Measurements from ENCODE around the gene ABCG8.

GRCh38 chr2:43925431-43925830 lies 86.7 kb downstream of the ABCG8 start:
- TF ChIP-seq SMC3 (IDR thresholded peaks at IDR 0.05; ENCODE audit: low read depth, low read length) (no peak), POLR2AphosphoS5 (IDR thresholded peaks at IDR 0.05; ENCODE audit: low read depth, low read length) (no peak), JUND (IDR thresholded peaks at IDR 0.05) (no peak), EP300 (IDR thresholded peaks at IDR 0.05; ENCODE audit: borderline replicate concordance in 1 of 2, low read depth in 1 of 2, low read length in 1 of 2) (no peak), GABPA (IDR thresholded peaks at IDR 0.05; ENCODE audit: low read depth) (no peak), TCF12 (IDR thresholded peaks at IDR 0.05) (no peak), USF2 (IDR thresholded peaks at IDR 0.05; ENCODE audit: borderline replicate concordance, low read depth, low read length) (no peak), RAD21 (IDR thresholded peaks at IDR 0.05; ENCODE audit: low read length) (no peak), CTCF (IDR thresholded peaks at IDR 0.05) (no peak), TAF1 (IDR thresholded peaks at IDR 0.05; ENCODE audit: borderline replicate concordance, low read depth, low read length) (no peak), NRF1 (IDR thresholded peaks at IDR 0.05; ENCODE audit: low read depth, low read length) (no peak), NFIC (IDR thresholded peaks at IDR 0.05; ENCODE audit: borderline replicate concordance) (no peak)
- TF ChIP-seq, protein P1, sequence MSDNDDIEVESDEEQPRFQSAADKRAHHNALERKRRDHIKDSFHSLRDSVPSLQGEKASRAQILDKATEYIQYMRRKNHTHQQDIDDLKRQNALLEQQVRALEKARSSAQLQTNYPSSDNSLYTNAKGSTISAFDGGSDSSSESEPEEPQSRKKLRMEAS (IDR thresholded peaks at IDR 0.05; ENCODE audit: low read depth), result no peak
